DMS53 treated with DMSO at 0.1 percent for 48 hours (cell line): ENCODE data around the gene MTM1.

ENCODE experiments used
- DNase-seq: peaks from one replicate; lab custom pipeline; 2025; ENCODE audit not compliant: unreplicated experiment; lab: John Stamatoyannopoulos, UW

The MTM1 gene

GRCh38 chrX:150649096-150649870 lies 80.9 kb downstream of the MTM1 start:
- no peak for DNase-seq

GRCh38 chrX:150651906-150652305 lies 83.5 kb downstream of the MTM1 start:
- no peak for DNase-seq

- no peak for DNase-seq
Observed at GRCh38 chrX:150655788-150656187, 87.4 kb downstream of the MTM1 start.

GRCh38 chrX:150663073-150663472 lies 94.7 kb downstream of the MTM1 start:
- DNase-seq: no peak

GRCh38 chrX:150664290-150664689 lies 95.9 kb downstream of the MTM1 start:
- DNase-seq: no peak

- DNase-seq: no peak
Observed at GRCh38 chrX:150676221-150676620, 107.8 kb downstream of the MTM1 start.

- DNase-seq: peak; percentile 2
Observed at GRCh38 chrX:150680974-150681373, 112.6 kb downstream of the MTM1 start.

GRCh38 chrX:150683112-150683511 lies 114.7 kb downstream of the MTM1 start:
- no peak for DNase-seq

- DNase-seq: peak; percentile 20
Observed at GRCh38 chrX:150683536-150684146, 115.2 kb downstream of the MTM1 start.

- no peak for DNase-seq
Observed at GRCh38 chrX:150688911-150689451, 120.6 kb downstream of the MTM1 start.

- no peak for DNase-seq
Observed at GRCh38 chrX:150690126-150690525, 121.7 kb downstream of the MTM1 start.

- DNase-seq: no peak
Observed at GRCh38 chrX:150692296-150692695, 123.9 kb downstream of the MTM1 start.

- peak; percentile 1 for DNase-seq
Observed at GRCh38 chrX:150692831-150693724, 124.7 kb downstream of the MTM1 start, which contains the start of gene MTMR1. Gene MTMR1 (plus strand): TSS chrX:150693396. CDS start chrX:150693531, 135 bp downstream.

- DNase-seq: peak; percentile 50
Observed at GRCh38 chrX:150693725-150694574, 125.5 kb downstream of the MTM1 start.

- DNase-seq: no peak
Observed at GRCh38 chrX:150694738-150695410, 126.5 kb downstream of the MTM1 start.

- no peak for DNase-seq
Observed at GRCh38 chrX:150696331-150696730, 127.9 kb downstream of the MTM1 start.

GRCh38 chrX:150696866-150697265 lies 128.4 kb downstream of the MTM1 start:
- DNase-seq: no peak

- DNase-seq: no peak
Observed at GRCh38 chrX:150697641-150698040, 129.2 kb downstream of the MTM1 start.

- no peak for DNase-seq
Observed at GRCh38 chrX:150698981-150699380, 130.6 kb downstream of the MTM1 start.

GRCh38 chrX:150700107-150700506 lies 131.7 kb downstream of the MTM1 start:
- DNase-seq: no peak
